ENCODE measurements around the gene HMMR. TPM values are rescaled to one million over a fixed set of nuclear protein-coding genes. Genes with fewer than 3 reads are reported as not detected.
"Not testable (repeated sequence)": the region's sequence is repeated elsewhere in the genome, so short reads cannot be mapped to it uniquely, and the experiment has no call there.

HMMR gene, protein sequence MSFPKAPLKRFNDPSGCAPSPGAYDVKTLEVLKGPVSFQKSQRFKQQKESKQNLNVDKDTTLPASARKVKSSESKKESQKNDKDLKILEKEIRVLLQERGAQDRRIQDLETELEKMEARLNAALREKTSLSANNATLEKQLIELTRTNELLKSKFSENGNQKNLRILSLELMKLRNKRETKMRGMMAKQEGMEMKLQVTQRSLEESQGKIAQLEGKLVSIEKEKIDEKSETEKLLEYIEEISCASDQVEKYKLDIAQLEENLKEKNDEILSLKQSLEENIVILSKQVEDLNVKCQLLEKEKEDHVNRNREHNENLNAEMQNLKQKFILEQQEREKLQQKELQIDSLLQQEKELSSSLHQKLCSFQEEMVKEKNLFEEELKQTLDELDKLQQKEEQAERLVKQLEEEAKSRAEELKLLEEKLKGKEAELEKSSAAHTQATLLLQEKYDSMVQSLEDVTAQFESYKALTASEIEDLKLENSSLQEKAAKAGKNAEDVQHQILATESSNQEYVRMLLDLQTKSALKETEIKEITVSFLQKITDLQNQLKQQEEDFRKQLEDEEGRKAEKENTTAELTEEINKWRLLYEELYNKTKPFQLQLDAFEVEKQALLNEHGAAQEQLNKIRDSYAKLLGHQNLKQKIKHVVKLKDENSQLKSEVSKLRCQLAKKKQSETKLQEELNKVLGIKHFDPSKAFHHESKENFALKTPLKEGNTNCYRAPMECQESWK
- total RNA-seq: 100 to 1,000 TPM in 1 of 2 donors, 10 to 100 TPM in 1; 76.9 to 119 TPM

DNA sequence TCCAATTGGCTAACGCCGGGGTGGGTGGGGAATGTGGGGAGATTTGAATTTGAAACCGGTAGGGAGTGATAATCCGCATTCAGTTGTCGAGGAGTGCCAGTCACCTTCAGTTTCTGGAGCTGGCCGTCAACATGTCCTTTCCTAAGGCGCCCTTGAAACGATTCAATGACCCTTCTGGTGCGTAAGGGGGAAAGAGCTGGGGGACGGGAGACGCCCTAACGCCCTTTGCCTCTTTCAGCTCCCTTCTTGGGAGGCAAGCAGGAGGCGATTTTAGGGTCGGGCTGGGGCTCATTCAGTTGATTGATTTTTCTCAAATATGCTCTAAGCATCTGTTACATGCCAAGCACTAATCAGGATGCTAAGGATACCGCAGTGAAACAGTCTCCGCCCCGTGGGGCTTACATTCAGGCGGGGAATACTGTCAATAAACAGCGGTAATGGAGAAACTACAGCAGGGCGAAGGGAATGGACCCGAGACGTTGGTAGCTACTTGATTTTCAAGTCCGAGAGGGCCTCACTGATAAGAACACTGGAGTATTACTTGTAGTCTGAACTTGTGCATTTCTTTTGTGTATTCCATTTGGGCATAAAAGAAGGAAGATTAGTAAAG lies at the start of gene HMMR:
Gene HMMR (plus strand): TSS at position 71 of the 610 bp plus-strand sequence. CDS start 61 bp downstream, at position 132.
- Mint-ChIP-seq H3K9me3 (no peaks in the 10 kb centered on the region), H3K27ac (peak within 1 kb of the TSS; percentile 99), H3K36me3 (peaks cover 31 to 43% of the 10 kb centered on the region in 2 donors)
- DNase-seq (ENCODE audit: low spot score in 2 of 2) (no peak), ATAC-seq (no peak)

DNA sequence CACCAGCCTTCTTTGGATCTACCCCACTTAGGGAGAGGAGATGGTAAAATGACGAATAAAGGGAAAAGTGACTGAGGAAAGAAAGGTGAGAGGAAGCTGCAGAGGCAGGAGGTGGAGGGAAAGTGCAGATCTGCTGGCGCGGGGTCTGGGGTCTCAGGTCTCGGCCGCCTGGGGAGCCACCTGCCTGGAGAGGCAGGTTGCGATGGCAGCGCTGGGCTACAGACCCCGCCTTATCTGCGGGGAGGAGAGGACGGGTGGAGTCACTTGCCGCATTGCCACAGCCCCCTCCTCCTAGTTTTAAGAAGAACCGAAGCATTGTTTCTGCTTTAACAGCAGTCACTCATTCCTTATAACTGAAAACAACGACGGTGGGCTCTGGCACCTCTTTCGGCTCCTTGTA lies 44.8 kb upstream of the HMMR start:
- H3K27ac Mint-ChIP-seq; H3K36me3 Mint-ChIP-seq; DNase-seq (ENCODE audit: low spot score in 2 of 2); H3K9me3 Mint-ChIP-seq; ATAC-seq: not testable (repeated sequence)

DNA sequence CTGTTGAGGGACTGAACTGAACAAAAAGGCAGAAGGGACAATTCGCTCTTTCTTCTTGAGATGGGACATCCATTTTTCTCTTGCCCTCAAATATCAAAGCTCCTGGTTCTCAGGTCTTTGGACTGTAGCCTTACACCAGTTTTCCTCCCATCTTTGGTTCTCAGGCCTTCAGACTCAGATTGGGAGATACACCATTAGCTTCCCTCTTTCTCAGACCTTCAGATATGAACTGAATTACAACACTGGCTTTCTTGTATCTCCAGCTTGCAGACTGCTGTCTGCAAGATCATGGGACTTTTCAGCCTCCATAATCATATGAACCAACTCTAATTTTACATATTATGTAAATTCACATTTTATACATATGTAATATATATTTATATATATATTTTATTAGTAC lies 35.6 kb upstream of the HMMR start:
- no peaks in the 10 kb centered on the region for H3K36me3 Mint-ChIP-seq
- ATAC-seq: no peak
- H3K27ac Mint-ChIP-seq: no peak overlapping the region
- H3K9me3 Mint-ChIP-seq: no peaks in the 10 kb centered on the region
- DNase-seq (ENCODE audit: low spot score in 2 of 2): no peak

DNA sequence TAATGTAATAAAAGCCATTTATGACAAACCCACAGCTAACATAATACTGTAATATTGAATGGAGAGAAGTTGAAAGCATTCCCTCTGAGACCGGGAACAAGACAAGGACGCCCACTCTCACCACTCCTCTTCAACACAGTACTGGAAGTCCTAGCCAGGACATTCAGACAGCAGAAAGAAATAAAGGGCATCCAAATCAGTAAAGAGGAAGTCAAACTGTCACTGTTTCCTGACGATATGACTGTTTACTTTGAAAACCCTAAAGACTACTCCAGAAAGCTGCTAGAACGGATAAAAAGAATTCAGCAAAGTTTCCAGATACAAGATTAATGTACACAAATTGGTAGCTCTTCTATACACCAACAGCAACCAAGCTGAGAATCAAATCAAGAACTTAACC lies 34.3 kb upstream of the HMMR start:
- not testable (repeated sequence) for ATAC-seq; H3K36me3 Mint-ChIP-seq; DNase-seq (ENCODE audit: low spot score in 2 of 2); H3K9me3 Mint-ChIP-seq
- peak overlapping the region in 1 of 2 donors; percentile 26 for H3K27ac Mint-ChIP-seq

DNA sequence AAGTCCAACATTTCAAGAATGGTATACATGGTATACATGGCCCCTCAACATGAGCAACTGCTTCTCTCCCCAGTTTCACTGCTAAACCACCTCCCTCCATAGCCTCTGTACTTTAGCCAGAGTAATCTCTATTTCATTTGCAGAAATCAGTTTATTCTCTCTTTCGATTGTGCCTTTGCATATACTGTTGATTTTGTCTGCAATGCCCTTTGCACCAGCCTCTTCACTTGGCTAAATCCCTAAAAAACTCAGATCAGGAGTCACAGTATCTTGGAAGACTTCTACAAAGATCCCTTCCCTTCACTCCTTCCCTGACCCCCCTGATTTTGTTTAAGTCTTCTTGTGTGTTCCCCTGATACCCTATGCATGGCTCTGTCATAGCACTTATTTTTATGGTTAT lies 27.9 kb upstream of the HMMR start:
- ATAC-seq: no peak
- no peaks in the 10 kb centered on the region for H3K36me3 Mint-ChIP-seq
- H3K27ac Mint-ChIP-seq: no peak overlapping the region
- H3K9me3 Mint-ChIP-seq: no peaks in the 10 kb centered on the region
- DNase-seq (ENCODE audit: low spot score in 2 of 2): no peak

DNA sequence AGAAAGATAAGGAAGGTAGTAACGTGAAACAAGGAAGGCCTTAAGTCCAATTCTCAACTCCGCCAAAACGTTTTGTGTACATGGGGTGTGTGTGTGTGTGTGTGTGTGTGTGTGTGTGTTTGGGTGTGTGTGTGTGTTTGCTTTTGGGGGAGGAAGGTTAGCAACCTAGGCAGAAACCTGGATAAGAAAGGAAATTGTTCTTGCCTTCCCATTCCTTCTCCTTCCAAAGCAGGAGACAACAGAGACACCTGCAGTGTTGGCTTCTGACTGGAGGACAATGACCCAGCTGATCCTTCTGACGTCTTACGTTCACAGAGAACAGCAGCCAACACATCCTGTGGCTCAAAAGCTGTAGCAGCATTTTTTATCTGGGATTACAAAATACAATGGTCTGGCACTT lies 27.2 kb upstream of the HMMR start:
- no peaks in the 10 kb centered on the region for H3K9me3 Mint-ChIP-seq

DNA sequence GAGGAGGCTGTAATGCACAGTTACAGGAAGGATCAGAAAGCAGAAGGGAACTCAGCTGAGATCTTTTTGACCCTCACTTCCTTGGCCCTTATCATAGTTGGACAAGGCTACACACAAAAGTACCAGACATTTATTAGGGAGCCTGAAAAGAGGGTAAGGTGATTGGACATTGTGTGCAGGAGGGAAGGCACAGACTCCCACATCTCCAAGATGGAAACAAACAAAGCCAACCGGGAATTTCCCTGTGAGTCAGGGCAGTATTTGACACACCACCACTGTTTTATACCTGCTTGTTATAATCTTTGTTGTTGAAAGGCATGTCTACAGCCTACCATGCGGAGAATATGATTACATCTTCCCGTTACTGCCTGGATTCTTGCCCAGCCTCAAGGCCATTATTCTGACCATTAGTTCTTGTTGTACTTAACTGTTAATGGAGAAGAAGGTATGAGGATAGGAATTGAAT lies 26.0 kb upstream of the HMMR start:
- ATAC-seq: no peak
- H3K27ac Mint-ChIP-seq: no peak overlapping the region
- DNase-seq (ENCODE audit: low spot score in 2 of 2): no peak
- no peaks in the 10 kb centered on the region for H3K9me3 Mint-ChIP-seq
- H3K36me3 Mint-ChIP-seq: peaks cover 14 to 16% of the 10 kb centered on the region in 2 donors

More for the DNA sequence above, 27.2 kb upstream of the HMMR start:
- H3K36me3 Mint-ChIP-seq: peaks cover 4% of the 10 kb centered on the region in 2 donors
- no peak for DNase-seq (ENCODE audit: low spot score in 2 of 2)
- no peak overlapping the region for H3K27ac Mint-ChIP-seq
- no peak for ATAC-seq

DNA sequence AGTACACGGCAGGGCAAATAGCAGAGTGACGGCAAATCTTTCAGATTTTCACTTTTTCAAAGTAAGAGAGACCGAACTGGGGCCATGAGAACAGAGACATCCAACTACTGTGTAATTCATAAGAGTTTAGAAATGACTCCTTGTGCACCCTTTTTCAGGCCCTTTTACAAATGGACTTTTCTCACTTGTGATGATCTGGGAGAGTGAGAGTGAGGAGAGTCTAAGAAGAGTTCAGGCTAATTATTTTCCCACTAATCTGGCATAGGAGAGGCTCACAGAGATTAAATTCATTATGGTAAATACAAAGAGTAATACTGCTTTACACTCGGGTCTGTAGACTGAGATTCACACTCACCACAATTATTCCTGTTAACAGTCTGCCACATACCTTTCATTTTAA lies 23.9 kb upstream of the HMMR start:
- no peak for DNase-seq (ENCODE audit: low spot score in 2 of 2)
- Mint-ChIP-seq H3K27ac (peak overlapping the region; percentile 92 to 95), H3K36me3 (peaks cover 14 to 22% of the 10 kb centered on the region in 2 donors), H3K9me3 (no peaks in the 10 kb centered on the region)
- no peak for ATAC-seq

DNA sequence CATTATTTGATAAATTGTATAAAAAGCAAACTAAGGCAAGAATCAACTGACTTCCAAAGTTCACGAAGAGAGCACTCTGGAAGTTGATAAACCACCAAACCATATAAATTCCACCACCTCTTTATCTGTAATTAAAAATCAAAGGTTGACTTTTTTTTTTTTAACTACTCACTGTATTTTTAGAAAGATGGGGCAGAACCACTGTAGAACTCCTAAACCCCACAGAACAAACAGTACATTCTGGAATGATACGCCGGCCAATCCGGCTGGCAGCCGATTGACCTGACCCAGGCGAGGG lies 23.5 kb upstream of the HMMR start:
- ATAC-seq: no peak
- no peak for DNase-seq (ENCODE audit: low spot score in 2 of 2)
- no peaks in the 10 kb centered on the region for H3K9me3 Mint-ChIP-seq
- H3K36me3 Mint-ChIP-seq: peaks cover 15 to 22% of the 10 kb centered on the region in 2 donors
- H3K27ac Mint-ChIP-seq: peak overlapping the region; percentile 92 to 95

DNA sequence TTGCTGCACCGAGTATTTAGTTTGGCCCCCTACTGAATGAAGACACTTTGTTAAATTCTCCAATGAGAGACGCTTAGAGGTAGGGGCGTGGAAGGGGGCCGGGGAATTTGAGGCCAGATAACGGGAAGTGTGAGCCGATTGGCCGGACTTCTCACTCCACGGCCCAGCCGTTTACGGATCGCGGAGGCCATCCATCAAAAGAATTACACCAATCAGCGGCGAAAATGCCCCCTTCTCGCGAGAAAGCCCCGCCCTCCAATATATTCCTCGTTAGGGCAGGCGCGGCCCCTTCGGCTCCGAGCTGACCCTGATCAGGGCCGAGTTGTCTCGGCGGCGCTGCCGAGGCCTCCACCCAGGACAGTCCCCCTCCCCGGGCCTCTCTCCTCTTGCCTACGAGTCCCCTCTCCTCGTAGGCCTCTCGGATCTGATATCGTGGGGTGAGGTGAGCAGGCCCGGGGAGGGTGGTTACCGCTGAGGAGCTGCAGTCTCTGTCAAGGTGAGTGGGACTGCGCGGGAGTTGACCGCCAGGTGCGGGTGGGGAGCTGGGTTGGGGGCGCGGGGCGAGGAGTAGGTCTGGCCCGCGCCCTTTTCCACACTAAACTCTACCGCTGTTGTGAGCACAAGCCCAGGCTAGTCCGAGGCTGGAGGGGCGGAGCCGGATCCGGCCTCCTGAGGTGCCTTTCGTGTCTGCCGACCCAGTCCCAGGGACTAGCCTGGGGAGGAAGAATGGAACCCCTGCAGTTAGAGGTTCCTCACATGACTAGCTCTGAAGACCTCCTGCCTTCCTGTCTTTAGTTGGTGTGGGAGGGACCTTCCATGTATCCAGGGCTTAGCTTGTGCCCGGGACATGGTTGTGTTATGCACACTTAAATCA lies 22.9 kb upstream of the HMMR start, which contains the start of gene CCNG1:
Gene CCNG1 (plus strand): TSS at position 287 of the 874 bp plus-strand sequence. CDS start 1,662 bp downstream, outside the sequence.
- Mint-ChIP-seq H3K36me3 (peaks cover 21 to 22% of the 10 kb centered on the region in 2 donors), H3K9me3 (no peaks in the 10 kb centered on the region), H3K27ac (peak within 1 kb of the TSS; percentile 92 to 95)
- ATAC-seq: peak; percentile 95 to 96
- peak; percentile 86 to 93 for DNase-seq (ENCODE audit: low spot score in 2 of 2)

DNA sequence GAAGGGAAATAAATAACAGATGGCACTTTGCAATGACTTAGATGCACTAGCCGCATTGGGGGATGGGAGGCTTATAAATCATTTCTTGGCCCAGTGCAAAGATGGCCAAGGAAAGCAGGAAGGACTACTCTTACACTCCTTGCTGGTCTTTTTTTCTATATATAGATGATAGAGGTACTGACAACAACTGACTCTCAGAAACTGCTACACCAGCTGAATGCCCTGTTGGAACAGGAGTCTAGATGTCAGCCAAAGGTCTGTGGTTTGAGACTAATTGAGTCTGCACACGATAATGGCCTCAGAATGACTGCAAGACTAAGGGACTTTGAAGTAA lies 21.4 kb upstream of the HMMR start:
- ATAC-seq: peak; percentile 7 to 25
- peaks cover 22 to 23% of the 10 kb centered on the region in 2 donors for H3K36me3 Mint-ChIP-seq
- DNase-seq (ENCODE audit: low spot score in 2 of 2): no peak

DNA sequence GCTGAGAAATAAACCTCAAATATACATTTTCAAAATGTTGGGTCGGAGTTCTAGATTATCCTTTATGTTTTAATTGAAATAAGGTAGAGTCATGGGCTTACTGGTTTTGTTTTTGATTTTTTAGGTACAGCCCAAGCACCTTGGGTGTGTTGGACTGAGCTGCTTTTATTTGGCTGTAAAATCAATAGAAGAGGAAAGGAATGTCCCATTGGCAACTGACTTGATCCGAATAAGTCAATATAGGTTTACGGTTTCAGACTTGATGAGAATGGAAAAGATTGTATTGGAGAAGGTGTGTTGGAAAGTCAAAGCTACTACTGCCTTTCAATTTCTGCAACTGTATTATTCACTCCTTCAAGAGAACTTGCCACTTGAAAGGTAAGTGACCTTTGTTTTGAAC lies 19.5 kb upstream of the HMMR start:
- peaks cover 22 to 23% of the 10 kb centered on the region in 2 donors for H3K36me3 Mint-ChIP-seq
- no peak for DNase-seq (ENCODE audit: low spot score in 2 of 2)
- no peak overlapping the region for H3K27ac Mint-ChIP-seq
- no peak for ATAC-seq
- no peaks in the 10 kb centered on the region for H3K9me3 Mint-ChIP-seq

More for the DNA sequence above, 21.4 kb upstream of the HMMR start:
- Mint-ChIP-seq H3K27ac (peak overlapping the region; percentile 65 to 92), H3K9me3 (no peaks in the 10 kb centered on the region)

DNA sequence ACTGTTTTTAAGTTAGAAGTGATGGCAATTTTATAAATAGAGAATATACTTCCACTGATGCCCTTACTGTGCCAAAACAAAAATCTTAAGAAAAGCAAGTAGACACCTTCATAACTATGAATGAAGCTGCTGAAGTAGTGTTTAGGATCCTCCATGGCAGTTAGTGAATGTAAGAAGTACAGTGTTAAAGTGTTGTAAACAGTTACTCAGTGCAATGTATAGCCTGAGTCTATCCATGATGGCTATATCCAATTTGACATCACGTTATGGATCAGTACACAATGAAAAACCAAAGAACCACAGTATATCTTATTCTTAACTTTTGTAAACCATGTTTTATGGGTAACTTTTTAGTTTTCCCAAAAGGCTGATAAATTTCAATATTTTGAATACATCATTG lies 15.9 kb upstream of the HMMR start:
- ATAC-seq: no peak
- H3K9me3 Mint-ChIP-seq: no peaks in the 10 kb centered on the region
- peaks cover 17 to 35% of the 10 kb centered on the region in 2 donors for H3K36me3 Mint-ChIP-seq

DNA sequence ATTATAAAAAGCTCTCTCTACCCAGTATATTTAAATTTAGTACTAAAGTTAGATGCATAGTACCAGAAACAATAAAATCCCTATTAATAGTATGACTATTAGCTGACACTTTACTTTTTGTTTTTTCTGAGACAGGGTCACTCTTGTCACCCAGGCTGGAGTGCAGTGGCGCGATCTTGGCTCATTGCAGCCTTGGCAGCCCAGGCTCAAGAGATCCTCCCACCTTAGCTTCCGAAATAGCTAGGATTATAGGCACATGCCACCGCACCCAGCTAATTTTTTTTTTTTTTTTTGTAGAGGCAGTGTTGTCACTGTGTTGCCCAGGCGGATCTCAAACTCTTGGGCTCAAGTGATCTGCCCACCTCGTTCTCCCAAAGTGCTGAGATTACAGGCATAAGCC lies 15.1 kb upstream of the HMMR start:
- ATAC-seq (no peak), DNase-seq (ENCODE audit: low spot score in 2 of 2) (no peak)
- Mint-ChIP-seq H3K27ac (no peak overlapping the region), H3K36me3 (peaks cover 11 to 41% of the 10 kb centered on the region in 2 donors), H3K9me3 (no peaks in the 10 kb centered on the region)

More for the DNA sequence above, 15.9 kb upstream of the HMMR start:
- H3K27ac Mint-ChIP-seq: peak overlapping the region in 1 of 2 donors; percentile 29
- DNase-seq (ENCODE audit: low spot score in 2 of 2): no peak

DNA sequence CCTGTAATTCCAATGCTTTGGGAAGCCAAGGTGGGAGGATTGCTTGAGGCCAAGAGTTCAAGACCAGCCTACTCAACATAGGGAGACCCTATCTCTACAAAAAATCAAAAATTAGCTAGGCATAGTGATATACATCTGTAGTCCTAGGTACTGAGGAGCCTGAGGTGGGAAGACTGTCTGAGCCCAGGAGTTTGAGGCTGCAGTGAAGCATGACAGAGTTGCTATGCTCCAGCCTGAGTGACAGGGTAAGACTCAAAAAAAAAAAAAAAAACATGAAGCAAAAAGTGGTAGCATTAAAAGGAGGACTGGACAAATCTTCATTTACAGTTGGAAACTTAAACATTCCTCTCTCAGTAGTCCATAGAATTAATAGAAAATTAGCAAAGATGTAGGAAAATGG lies 13.2 kb upstream of the HMMR start:
- Mint-ChIP-seq H3K36me3 (peaks cover 11 to 39% of the 10 kb centered on the region in 2 donors), H3K27ac (peak overlapping the region in 1 of 2 donors; percentile 69), H3K9me3 (no peaks in the 10 kb centered on the region)
- DNase-seq (ENCODE audit: low spot score in 2 of 2): no peak
- ATAC-seq: no peak

DNA sequence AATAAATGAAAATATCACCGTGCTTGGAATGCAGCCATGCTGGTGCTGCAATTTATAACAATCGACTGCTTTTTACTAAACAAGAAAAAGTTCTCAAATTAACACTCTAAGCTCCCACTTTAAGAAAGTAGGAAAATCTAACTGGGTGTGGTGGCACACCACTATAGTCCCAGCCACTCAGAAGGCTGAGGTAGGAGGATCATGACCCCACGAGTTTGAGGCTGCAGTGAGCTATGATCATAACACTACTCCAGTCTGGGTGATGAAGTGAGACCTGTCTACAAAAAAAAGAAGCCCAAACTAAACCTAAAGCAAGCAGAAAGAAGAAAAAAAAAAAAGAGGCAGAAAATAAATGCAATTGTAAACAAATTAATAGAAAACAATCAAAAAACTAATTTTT lies 12.6 kb upstream of the HMMR start:
- ATAC-seq (no peak), DNase-seq (ENCODE audit: low spot score in 2 of 2) (no peak)
- Mint-ChIP-seq H3K36me3 (peaks cover 11 to 33% of the 10 kb centered on the region in 2 donors), H3K27ac (no peak overlapping the region), H3K9me3 (no peaks in the 10 kb centered on the region)

Data from activated naive CD4-positive, alpha-beta T cell treated with anti-CD3 and anti-CD28 coated beads, Interleukin-2, amount 50 U/mL, for 72 hours (primary cell).